ENCODE data around the gene MYH8.

- TF ChIP-seq ZNF24 (IDR thresholded peaks at IDR 0.05), result no peak
- no peak for TF ChIP-seq ZZZ3 (IDR thresholded peaks at IDR 0.05; ENCODE audit: control insufficient read depth, insufficient read length, low read depth)
- TF ChIP-seq, protein P1, sequence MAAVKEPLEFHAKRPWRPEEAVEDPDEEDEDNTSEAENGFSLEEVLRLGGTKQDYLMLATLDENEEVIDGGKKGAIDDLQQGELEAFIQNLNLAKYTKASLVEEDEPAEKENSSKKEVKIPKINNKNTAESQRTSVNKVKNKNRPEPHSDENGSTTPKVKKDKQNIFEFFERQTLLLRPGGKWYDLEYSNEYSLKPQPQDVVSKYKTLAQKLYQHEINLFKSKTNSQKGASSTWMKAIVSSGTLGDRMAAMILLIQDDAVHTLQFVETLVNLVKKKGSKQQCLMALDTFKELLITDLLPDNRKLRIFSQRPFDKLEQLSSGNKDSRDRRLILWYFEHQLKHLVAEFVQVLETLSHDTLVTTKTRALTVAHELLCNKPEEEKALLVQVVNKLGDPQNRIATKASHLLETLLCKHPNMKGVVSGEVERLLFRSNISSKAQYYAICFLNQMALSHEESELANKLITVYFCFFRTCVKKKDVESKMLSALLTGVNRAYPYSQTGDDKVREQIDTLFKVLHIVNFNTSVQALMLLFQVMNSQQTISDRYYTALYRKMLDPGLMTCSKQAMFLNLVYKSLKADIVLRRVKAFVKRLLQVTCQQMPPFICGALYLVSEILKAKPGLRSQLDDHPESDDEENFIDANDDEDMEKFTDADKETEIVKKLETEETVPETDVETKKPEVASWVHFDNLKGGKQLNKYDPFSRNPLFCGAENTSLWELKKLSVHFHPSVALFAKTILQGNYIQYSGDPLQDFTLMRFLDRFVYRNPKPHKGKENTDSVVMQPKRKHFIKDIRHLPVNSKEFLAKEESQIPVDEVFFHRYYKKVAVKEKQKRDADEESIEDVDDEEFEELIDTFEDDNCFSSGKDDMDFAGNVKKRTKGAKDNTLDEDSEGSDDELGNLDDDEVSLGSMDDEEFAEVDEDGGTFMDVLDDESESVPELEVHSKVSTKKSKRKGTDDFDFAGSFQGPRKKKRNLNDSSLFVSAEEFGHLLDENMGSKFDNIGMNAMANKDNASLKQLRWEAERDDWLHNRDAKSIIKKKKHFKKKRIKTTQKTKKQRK (IDR thresholded peaks at IDR 0.05; ENCODE audit: low read depth, low read length), result no peak
- TF ChIP-seq HDAC6 (IDR thresholded peaks at IDR 0.05; ENCODE audit: unreplicated experiment), result no peak
- TF ChIP-seq JUNB (IDR thresholded peaks at IDR 0.05), result no peak
- TF ChIP-seq MEF2B (IDR thresholded peaks at IDR 0.05; ENCODE audit: partially characterized antibody, poor library complexity, severe bottlenecking), result no peak
Measured at GRCh38 chr17:10368561-10368960, 53.2 kb downstream of the MYH8 start.
